H9 (cell line): Measurements from ENCODE around the gene FAM9C. TPM values are rescaled to one million over a fixed set of nuclear protein-coding genes. Genes with fewer than 3 reads are reported as not detected.
A peak's percentile ranks its signal among the peaks of the same experiment; 100 is the strongest.

ENCODE experiments used
- DNase-seq: peaks from one replicate; pipeline ENCODE4 v3.0.0-alpha.2; 2017
- H2AFZ ChIP-seq: one replicate; pipeline ENCODE4 v1.6.1; 2013; ENCODE audit warnings: mild to moderate bottlenecking, low read length, control low read depth, moderate library complexity
- H2AK5ac ChIP-seq: 2 replicates; pipeline ENCODE4 v1.6.1; 2013; ENCODE audit warnings: low read length, control low read depth, mixed read lengths; ENCODE audit not compliant: insufficient read length
- H2BK120ac ChIP-seq: one replicate; pipeline ENCODE4 v1.6.1; 2013; ENCODE audit warnings: low read depth, mild to moderate bottlenecking, low read length, control low read depth, inconsistent platforms; ENCODE audit not compliant: poor library complexity, severe bottlenecking
- H2BK12ac ChIP-seq: 2 replicates; pipeline ENCODE4 v1.6.1; 2013; ENCODE audit warnings: low read length, control low read depth, mixed read lengths, low read depth; ENCODE audit not compliant: insufficient read length
- H2BK15ac ChIP-seq: 2 replicates; pipeline ENCODE4 v1.6.1; 2013; ENCODE audit warnings: low read depth, low read length, control low read depth
- H2BK20ac ChIP-seq: one replicate; pipeline ENCODE4 v1.6.1; 2013; ENCODE audit warnings: low read depth, mild to moderate bottlenecking, low read length, control low read depth, inconsistent platforms; ENCODE audit not compliant: poor library complexity, severe bottlenecking
- H2BK5ac ChIP-seq: 2 replicates; pipeline ENCODE4 v1.6.1; 2013; ENCODE audit warnings: low read length, control low read depth, mixed read lengths; ENCODE audit not compliant: insufficient read length
- H3K14ac ChIP-seq: 2 replicates; pipeline ENCODE4 v1.6.1; 2013; ENCODE audit warnings: low read length, control low read depth; ENCODE audit not compliant: insufficient read depth
- H3K18ac ChIP-seq: 2 replicates; pipeline ENCODE4 v1.6.1; 2013; ENCODE audit warnings: low read depth, mild to moderate bottlenecking, mixed read lengths, low read length, control low read depth; ENCODE audit not compliant: insufficient read length
- H3K23ac ChIP-seq: 2 replicates; pipeline ENCODE4 v1.6.1; 2013; ENCODE audit warnings: low read length, control low read depth, mixed read lengths, low read depth; ENCODE audit not compliant: insufficient read length
- H3K23me2 ChIP-seq: 2 replicates; pipeline ENCODE4 v1.6.1; 2013; ENCODE audit warnings: low read depth, mild to moderate bottlenecking, mixed read lengths, low read length, control low read depth; ENCODE audit not compliant: insufficient read length, poor library complexity, severe bottlenecking
- H3K27ac ChIP-seq: 2 replicates; pipeline ENCODE4 v1.5.1; 2013; ENCODE audit warnings: low read length, control low read depth, mixed read lengths, low read depth; ENCODE audit not compliant: insufficient read length
- H3K27me3 ChIP-seq: 2 replicates; pipeline ENCODE4 v1.6.1; 2013; ENCODE audit warnings: low read length, control low read depth, inconsistent platforms; ENCODE audit not compliant: insufficient read depth
- H3K4ac ChIP-seq: 2 replicates; pipeline ENCODE4 v1.6.1; 2013; ENCODE audit warnings: low read depth, mild to moderate bottlenecking, control low read depth, inconsistent platforms, low read length, moderate library complexity
- H3K4me1 ChIP-seq: 2 replicates; pipeline ENCODE4 v1.6.1; 2013; ENCODE audit warnings: low read length, control low read depth, inconsistent platforms; ENCODE audit not compliant: insufficient read depth
- H3K4me2 ChIP-seq: 2 replicates; pipeline ENCODE4 v1.6.1; 2013; ENCODE audit warnings: low read length, control low read depth, mixed read lengths; ENCODE audit not compliant: insufficient read length, insufficient read depth
- H3K56ac ChIP-seq: 2 replicates; pipeline ENCODE4 v1.6.1; 2013; ENCODE audit warnings: low read depth, mild to moderate bottlenecking, mixed read lengths, low read length, control low read depth; ENCODE audit not compliant: insufficient read length
- H3K79me1 ChIP-seq: 2 replicates; pipeline ENCODE4 v1.6.1; 2013; ENCODE audit warnings: low read depth, mild to moderate bottlenecking, moderate library complexity, low read length, control low read depth, inconsistent platforms; ENCODE audit not compliant: insufficient read depth, poor library complexity, severe bottlenecking
- H3K79me2 ChIP-seq: 2 replicates; pipeline ENCODE4 v1.6.1; 2013; ENCODE audit warnings: low read length, control low read depth, inconsistent platforms; ENCODE audit not compliant: insufficient read depth
- H3K9ac ChIP-seq: 2 replicates; pipeline ENCODE4 v1.6.1; 2013; ENCODE audit warnings: low read length, control low read depth, mixed read lengths; ENCODE audit not compliant: insufficient read length; ENCODE audit errors: extremely low read depth
- H3K9me3 ChIP-seq: one replicate; pipeline ENCODE4 v1.6.1; 2013; ENCODE audit warnings: low read depth, low read length, inconsistent platforms; ENCODE audit not compliant: control insufficient read depth
- H3T11ph ChIP-seq: one replicate; pipeline ENCODE4 v1.6.1; 2013; ENCODE audit warnings: mild to moderate bottlenecking, low read length, control low read depth, inconsistent platforms
- H4K20me1 ChIP-seq: one replicate; pipeline ENCODE4 v1.6.1; 2013; ENCODE audit not compliant: control insufficient read depth, insufficient read length, insufficient read depth
- H4K5ac ChIP-seq: 2 replicates; pipeline ENCODE4 v1.6.1; 2013; ENCODE audit warnings: low read depth, mild to moderate bottlenecking, mixed read lengths, low read length, control low read depth; ENCODE audit not compliant: insufficient read length
- H4K8ac ChIP-seq: replicated peaks from 2 replicates; pipeline ENCODE4 v1.6.1; 2013; ENCODE audit warnings: low read length, control low read depth, mixed read lengths, low read depth; ENCODE audit not compliant: insufficient read length
- H4K91ac ChIP-seq: 2 replicates; pipeline ENCODE4 v1.6.1; 2013; ENCODE audit warnings: low read depth, mild to moderate bottlenecking, moderate library complexity, mixed read lengths, low read length, control low read depth; ENCODE audit not compliant: insufficient read length
- H3K27ac Mint-ChIP-seq, 3 experiments: 2 replicates in 2 of 3; 3 replicates in 1 of 3; pipeline ENCODE4 v1.8.0; 2020 to 2021; ENCODE audit warnings: mixed read lengths in 3 of 3, mild to moderate bottlenecking in 1 of 3, moderate library complexity in 1 of 3
- H3K27me3 Mint-ChIP-seq: 2 replicates; pipeline ENCODE4 v1.8.0; 2021; ENCODE audit warnings: low read depth, mild to moderate bottlenecking, moderate library complexity, mixed read lengths
- H3K36me3 Mint-ChIP-seq, 3 experiments: 2 replicates in 2 of 3; 3 replicates in 1 of 3; pipeline ENCODE4 v1.8.0; 2020 to 2021; ENCODE audit warnings: low read depth in 3 of 3, mixed read lengths in 3 of 3; ENCODE audit not compliant: insufficient read depth in 1 of 3
- H3K4me1 Mint-ChIP-seq, 2 experiments: 2 replicates each; pipeline ENCODE4 v1.8.0; 2020; ENCODE audit warnings: mixed read lengths in 2 of 2
- H3K4me3 Mint-ChIP-seq, 2 experiments: 2 replicates in 1 of 2; 3 replicates in 1 of 2; pipeline ENCODE4 v1.8.0; 2020 to 2021; ENCODE audit warnings: mild to moderate bottlenecking in 2 of 2, mixed read lengths in 2 of 2, moderate library complexity in 1 of 2
- H3K9me3 Mint-ChIP-seq, 2 experiments: 2 replicates in 1 of 2; 3 replicates in 1 of 2; pipeline ENCODE4 v1.8.0; 2020; ENCODE audit warnings: mild to moderate bottlenecking in 2 of 2, mixed read lengths in 2 of 2, moderate library complexity in 1 of 2
- CTCF ChIP-seq: fragments of 200-600 bp; sonication (generic); conservative IDR thresholded peaks from 3 replicates; pipeline ENCODE4 v1.8.0; 2021; ENCODE audit warnings: antibody characterized with exemption, mild to moderate bottlenecking
- WGBS: extraction: QIAGEN DNeasy Blood & Tissue Kit; methylation state at CpG from one replicate; pipeline ENCODE4 v1.1.7; 2013; ENCODE audit warnings: missing lambda C conversion rate, low lambda C conversion rate, mixed read lengths; ENCODE audit not compliant: insufficient read length; ENCODE audit errors: extremely low coverage; 5-methylcytosine and 5-hydroxymethylcytosine counted together
- total RNA-seq: library from RNA; stranded (reverse); gene quantifications from 2 replicates; pipeline ENCODE4 v1.2.1, GENCODE V29; 2021

Gene FAM9C
- total RNA-seq, 1 experiment from 2014 or later = not detected

GRCh38 chrX:13033193-13033592 is 11.2 kb downstream of the FAM9C start:
- Histone ChIP-seq H3K9me3 (no peaks in the 10 kb centered on the region), H2BK120ac (no peak overlapping the region), H3K4me1 (peaks cover 10% of the 10 kb centered on the region), H3K18ac (no peak overlapping the region), H2BK20ac (peak overlapping the region; percentile 11), H3K79me1 (no peaks in the 10 kb centered on the region), H3K4me2 (no peak overlapping the region), H4K8ac (no peak overlapping the region), H4K91ac (no peak overlapping the region), H3T11ph (no peak overlapping the region), H2BK5ac (no peak overlapping the region), H4K5ac (no peak overlapping the region), H3K4ac (no peak overlapping the region), H3K23me2 (no peaks in the 10 kb centered on the region), H2BK15ac (no peak overlapping the region), H3K27ac (no peak overlapping the region), H3K27me3 (no peaks in the 10 kb centered on the region), H3K23ac (no peak overlapping the region), H3K9ac (no peak overlapping the region), H3K56ac (no peak overlapping the region), H3K79me2 (no peaks in the 10 kb centered on the region), H4K20me1 (no peaks in the 10 kb centered on the region), H2AK5ac (no peak overlapping the region), H2AFZ (no peak overlapping the region), H3K14ac (no peak overlapping the region), H2BK12ac (no peak overlapping the region)
- no CpG with 5 or more reads among the region's 2 CpGs for WGBS
- no peak for DNase-seq
- Mint-ChIP-seq H3K4me1 (peaks cover 30% of the 10 kb centered on the region in 2 experiments), H3K27ac (no peak overlapping the region), H3K9me3 (peaks cover 45 to 50% of the 10 kb centered on the region in 2 experiments), H3K27me3 (no peaks in the 10 kb centered on the region; the same call in none of the 2 replicates), H3K4me3 (no peak overlapping the region), H3K36me3 (no peaks in the 10 kb centered on the region; a peak in 1 of 7 replicates)
- no peak for TF ChIP-seq CTCF
